Bronchial epithelial cell (primary cell): Measurements from ENCODE around the gene ANTXR2. TPM values are rescaled to one million over a fixed set of nuclear protein-coding genes. Genes with fewer than 3 reads are reported as not detected.
"Not testable (repeated sequence)": the region's sequence is repeated elsewhere in the genome, so short reads cannot be mapped to it uniquely, and the experiment has no call there.

Experiments used
- DNase-seq: peaks from one replicate; pipeline ENCODE4 v3.0.0-alpha.2; 2010; ENCODE audit warnings: low read depth
- FAIRE-seq: peaks from 2 replicates; lab custom pipeline; 2011; peaks lifted over from hg19 to GRCh38; lab: Jason Lieb, UNC
- H3K27me3 ChIP-seq: 2 replicates; pipeline ENCODE4 v1.5.1; 2011; ENCODE audit warnings: low read length; ENCODE audit not compliant: control insufficient read depth, insufficient read depth
- H3K36me3 ChIP-seq: 2 replicates; pipeline ENCODE4 v1.5.1; 2011; ENCODE audit warnings: low read length; ENCODE audit not compliant: control insufficient read depth, insufficient read depth
- H3K4me3 ChIP-seq: 2 replicates; pipeline ENCODE4 v1.5.1; 2011; ENCODE audit warnings: mild to moderate bottlenecking, low read depth, low read length, control low read depth
- total RNA-seq: library from RNA; depleted of rRNA; stranded (reverse); fragments of >200 nt; gene quantifications from 2 replicates; pipeline ENCODE4 v1.2.1, GENCODE V29; 2014
- TF ChIP-seq, protein P1 (sequence below): IDR thresholded peaks from 2 replicates; pipeline ENCODE4 v1.5.1; 2011; ENCODE audit warnings: mild to moderate bottlenecking, moderate library complexity, low read length, control low read depth, inconsistent platforms; ENCODE audit not compliant: insufficient read depth, severe bottlenecking

ANTXR2 gene
- total RNA-seq, 1 donor from 2014 or later, result 35.5 TPM

DNA sequence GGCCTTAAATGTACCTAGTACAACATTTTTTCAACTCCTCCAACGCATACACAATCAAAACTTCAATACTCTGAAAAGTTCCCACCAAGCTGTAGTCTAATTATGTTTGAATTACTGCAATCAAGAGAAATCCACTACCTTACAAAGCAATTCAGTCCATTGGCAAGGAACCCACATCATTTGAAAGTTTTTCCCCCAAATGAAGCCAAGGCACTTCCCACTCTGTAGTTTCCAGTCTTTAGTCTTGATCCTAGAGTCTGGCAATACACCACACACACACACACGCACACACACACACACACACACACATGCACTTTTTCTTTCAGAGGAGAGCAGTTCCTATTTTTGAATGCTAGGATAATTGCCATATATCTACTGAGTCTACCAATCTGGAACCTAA, 79.6 kb downstream of the ANTXR2 start:
- TF ChIP-seq, protein P1, sequence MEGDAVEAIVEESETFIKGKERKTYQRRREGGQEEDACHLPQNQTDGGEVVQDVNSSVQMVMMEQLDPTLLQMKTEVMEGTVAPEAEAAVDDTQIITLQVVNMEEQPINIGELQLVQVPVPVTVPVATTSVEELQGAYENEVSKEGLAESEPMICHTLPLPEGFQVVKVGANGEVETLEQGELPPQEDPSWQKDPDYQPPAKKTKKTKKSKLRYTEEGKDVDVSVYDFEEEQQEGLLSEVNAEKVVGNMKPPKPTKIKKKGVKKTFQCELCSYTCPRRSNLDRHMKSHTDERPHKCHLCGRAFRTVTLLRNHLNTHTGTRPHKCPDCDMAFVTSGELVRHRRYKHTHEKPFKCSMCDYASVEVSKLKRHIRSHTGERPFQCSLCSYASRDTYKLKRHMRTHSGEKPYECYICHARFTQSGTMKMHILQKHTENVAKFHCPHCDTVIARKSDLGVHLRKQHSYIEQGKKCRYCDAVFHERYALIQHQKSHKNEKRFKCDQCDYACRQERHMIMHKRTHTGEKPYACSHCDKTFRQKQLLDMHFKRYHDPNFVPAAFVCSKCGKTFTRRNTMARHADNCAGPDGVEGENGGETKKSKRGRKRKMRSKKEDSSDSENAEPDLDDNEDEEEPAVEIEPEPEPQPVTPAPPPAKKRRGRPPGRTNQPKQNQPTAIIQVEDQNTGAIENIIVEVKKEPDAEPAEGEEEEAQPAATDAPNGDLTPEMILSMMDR, result no peak
- H3K4me3 ChIP-seq, result no peak overlapping the region
- FAIRE-seq (no peak), DNase-seq (no peak)
- H3K36me3 ChIP-seq, result no peaks in the 10 kb centered on the region
- no peaks in the 10 kb centered on the region for H3K27me3 ChIP-seq

DNA sequence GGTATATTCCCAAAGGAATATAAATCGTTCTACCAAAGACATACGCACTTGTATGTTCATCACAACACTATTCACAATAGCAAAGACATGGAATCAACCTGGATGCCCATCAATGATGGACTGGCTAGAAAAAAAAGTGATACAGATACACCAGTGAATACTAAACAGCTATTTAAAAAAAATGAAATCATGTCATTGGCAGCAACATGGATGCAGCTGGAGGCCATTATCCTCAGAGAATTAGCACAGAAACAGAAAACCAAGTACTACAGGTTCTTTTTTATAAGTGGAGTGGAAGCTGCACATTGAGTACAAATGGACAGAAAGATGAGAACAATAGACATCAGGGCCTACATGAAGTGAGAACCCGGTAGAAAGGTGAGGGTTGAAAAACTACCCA, 81.4 kb downstream of the ANTXR2 start:
- no peak for FAIRE-seq
- TF ChIP-seq, protein P1, result no peak
- Histone ChIP-seq H3K4me3 (no peak overlapping the region), H3K36me3 (no peaks in the 10 kb centered on the region), H3K27me3 (no peaks in the 10 kb centered on the region)
- DNase-seq, result no peak

DNA sequence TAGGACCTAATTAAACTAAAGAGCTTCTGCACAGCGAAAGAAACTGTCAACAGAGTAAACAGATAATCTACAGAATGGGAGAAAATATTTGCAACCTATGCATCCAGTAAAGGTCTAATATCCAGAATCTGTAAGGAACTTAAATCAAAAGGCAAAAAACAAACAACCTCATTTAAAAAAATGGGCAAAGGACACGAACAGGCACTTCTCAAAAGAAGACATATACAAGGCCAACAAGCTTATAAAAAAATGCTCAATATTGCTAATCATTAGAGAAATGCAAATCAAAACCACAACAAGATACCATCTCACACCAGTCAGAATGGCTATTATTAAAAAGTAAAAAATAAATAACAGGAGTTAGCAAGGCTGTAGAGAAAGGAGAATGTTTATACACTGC, 81.9 kb downstream of the ANTXR2 start:
- H3K4me3 ChIP-seq, H3K36me3 ChIP-seq, H3K27me3 ChIP-seq, FAIRE-seq, DNase-seq: not testable (repeated sequence)

DNA sequence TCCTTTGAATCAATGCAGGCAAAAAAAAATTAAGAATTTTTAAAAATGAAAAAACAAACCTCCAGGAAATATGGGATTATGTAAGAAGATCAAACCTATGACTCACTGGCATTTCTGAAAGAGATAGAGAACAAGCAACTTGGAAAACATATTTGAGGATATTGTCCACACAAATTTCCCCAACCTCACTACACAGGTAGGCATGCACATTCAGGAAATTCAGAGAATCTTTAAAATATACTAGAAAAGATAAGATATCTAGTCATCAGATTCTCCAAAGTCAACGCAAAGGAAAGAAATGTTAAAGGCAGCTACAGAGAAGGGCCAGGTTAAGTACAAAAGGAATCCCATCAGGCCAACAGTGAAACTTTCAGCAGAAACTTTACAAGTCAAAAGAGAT, 85.6 kb downstream of the ANTXR2 start:
- H3K27me3 ChIP-seq, result no peaks in the 10 kb centered on the region
- TF ChIP-seq, protein P1, result no peak
- peak; percentile 49 for DNase-seq
- H3K36me3 ChIP-seq, result no peaks in the 10 kb centered on the region
- no peak overlapping the region for H3K4me3 ChIP-seq
- FAIRE-seq, result no peak

DNA sequence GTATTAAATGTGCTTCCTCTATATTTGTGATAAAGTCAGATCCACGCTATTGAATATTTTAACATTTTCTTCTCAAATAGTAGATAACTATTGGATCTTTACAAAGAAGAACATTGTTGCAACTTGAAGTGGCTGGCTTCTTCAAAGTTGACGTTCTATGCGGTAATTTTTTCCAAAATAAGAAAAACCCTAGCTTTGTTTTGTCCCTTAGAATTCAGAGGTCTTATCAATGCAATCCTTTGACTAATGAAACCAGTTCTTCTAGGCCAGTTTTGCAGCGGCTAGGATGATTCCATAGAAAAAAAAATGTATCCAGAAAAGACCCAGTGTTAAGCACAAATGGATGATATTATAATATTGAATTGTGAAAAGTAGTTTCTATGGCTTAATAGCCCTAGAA, 89.6 kb downstream of the ANTXR2 start:
- no peaks in the 10 kb centered on the region for H3K27me3 ChIP-seq
- H3K4me3 ChIP-seq, result no peak overlapping the region
- H3K36me3 ChIP-seq, result no peaks in the 10 kb centered on the region
- TF ChIP-seq, protein P1, result no peak
- DNase-seq (no peak), FAIRE-seq (no peak)

DNA sequence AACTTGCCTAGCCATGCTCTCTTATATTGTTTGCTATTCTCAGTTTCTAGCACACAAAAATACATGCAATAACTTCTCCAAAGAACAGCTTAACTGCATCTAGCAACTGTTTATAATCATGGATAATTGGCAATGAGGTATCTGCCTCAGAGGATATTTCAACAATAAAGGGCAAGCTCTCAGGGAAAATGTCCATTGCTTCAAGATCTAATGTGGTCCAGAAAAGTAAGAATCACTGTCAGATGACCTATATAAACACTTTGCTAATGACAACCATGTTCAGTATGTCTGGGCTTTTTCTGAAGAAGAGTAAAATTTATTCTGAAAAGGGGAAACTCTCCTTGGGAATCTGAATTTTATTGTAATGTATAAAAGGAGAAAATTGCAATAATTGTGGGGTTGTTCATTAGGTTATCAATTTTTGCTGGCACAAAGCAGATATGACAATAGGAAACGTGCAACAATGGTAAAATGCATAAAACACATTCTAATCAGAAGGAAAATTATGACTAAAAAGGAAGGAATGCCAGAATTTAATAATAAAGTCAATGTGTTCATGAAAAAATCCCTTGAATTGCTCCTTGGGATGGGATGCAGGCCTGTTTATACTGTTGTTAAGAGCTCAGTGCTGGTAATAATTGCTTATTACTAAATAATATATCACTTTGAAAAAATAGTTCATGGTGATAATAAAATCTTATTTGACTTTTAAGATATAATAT, 90.3 kb downstream of the ANTXR2 start:
- H3K27me3 ChIP-seq, result no peaks in the 10 kb centered on the region
- H3K36me3 ChIP-seq, result peaks cover 1% of the 10 kb centered on the region
- TF ChIP-seq, protein P1, result no peak
- no peak overlapping the region for H3K4me3 ChIP-seq
- no peak for FAIRE-seq
- no peak for DNase-seq
